GM19455 (cell line): Measurements from ENCODE around the gene SYT1.
"Not testable (repeated sequence)": the region's sequence is repeated elsewhere in the genome, so short reads cannot be mapped to it uniquely, and the experiment has no call there.

Experiments used
- ATAC-seq: cut with Tn5 transposase; IDR thresholded peaks from one replicate; pipeline ENCODE4 v1.9.1; 2021; ENCODE audit not compliant: unreplicated experiment

The SYT1 gene

GRCh38 chr12:79423560-79423959, 559.0 kb downstream of the SYT1 start:
- ATAC-seq: no peak

DNA sequence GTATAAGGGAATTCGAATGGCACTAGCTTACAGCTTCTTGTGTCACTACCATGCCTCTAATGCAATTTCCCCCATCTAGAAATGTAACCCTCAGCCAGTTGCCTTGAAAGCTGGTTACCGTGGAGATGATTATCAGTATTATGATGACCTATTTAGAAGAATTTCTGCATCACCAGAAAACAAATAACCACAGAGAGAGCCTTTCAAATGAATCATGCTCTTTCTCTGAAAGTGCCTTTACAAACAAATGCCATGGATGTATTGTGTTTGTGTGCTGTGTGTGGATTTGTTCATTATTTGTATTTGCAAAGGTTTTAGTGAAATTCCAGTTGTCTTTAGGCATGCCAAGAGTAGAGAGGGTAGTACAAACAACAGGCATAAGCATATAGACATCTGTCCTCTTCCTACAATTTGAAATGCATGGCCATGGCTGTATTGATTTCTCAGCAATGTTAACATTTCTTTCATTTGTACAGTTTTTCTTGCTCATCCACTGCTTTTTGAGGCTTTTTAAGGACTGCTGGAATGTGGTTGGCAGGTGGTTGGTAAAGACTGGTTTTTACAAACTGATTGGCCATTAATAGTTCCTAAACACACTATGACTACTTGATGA, 559.6 kb downstream of the SYT1 start:
- ATAC-seq: no peak

DNA sequence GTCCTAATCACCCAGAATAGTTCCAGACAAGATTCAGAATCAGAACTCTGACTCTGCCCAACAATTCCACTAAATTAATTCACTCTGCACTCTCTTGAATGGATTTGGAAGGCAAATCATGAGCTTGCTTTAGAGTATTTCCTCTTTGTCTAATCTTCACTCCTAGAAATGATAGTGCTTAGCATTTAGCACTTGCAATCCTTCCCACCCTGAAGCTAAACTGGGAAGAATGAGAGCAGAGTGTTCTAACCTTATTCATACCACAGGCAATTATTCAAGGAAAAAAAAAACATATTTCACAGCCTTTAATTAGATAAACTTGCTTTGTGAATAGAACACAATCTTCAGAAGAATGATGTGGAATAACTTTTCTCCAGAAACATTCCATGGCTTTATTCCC, 561.5 kb downstream of the SYT1 start:
- ATAC-seq: no peak

DNA sequence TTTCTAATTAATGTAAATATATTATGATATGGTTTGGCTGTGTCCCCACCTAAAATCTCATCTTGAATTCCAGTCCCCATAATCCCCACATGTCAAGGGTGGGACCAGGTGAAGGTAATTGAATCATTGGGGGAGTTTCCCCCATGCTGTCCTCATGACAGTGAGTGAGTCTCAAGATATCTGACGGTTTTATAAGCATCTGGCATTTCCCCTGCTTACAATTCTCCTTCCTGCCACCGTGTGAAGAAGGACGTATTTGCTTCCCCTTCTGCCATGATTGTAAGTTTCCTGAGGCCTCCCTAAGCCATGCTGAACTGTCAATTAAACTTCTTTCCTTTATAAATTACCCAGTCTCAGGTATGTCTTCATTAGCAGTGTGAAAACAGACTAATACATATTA, 562.2 kb downstream of the SYT1 start:
- not testable (repeated sequence) for ATAC-seq

DNA sequence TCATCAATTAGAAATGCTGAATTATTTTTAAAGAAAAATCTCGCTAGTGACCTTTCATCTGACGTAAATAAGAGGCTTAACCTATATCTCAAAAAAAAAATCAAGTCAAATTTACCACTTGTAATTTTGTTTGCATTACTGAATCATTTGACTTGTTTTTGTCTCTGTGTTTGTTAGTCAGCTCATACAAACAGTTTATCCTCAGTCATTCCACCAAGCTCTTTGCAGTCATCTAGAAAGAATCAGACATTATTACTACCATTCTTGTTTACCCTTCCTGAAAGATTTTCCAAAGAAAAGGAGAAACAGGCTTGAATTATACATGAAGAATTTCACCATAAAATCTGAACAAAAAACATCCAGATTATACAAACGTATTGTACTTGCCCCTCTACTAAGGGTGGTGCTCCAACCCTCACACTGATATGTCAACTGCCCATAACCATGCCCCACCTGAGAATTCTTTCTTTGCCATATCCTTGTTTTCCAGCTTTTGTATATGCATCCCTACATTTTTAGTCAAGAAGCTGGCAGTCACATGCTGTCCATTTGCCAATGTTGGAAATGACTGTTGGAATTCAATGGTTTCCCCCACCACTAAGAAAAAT, 569.0 kb downstream of the SYT1 start:
- no peak for ATAC-seq

DNA sequence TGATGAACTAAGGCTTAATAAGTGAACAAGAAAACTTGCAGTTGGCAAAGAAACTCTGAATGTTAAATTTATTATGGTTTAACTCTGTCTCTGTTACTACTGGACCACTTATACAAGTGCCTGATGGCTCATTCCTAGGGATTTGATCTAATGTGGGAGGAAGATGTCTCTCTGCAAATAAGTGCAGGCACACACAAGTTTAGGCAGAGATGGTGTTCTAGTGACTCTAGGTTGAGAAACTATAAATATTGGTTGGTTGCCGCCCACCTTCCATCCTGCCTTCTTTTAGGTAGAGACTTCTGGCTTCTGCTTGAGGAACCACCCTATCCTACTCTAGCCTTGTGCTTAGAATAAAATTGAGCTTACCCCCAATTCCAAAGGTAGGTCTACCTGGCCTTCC, 570.0 kb downstream of the SYT1 start:
- no peak for ATAC-seq

- no peak for ATAC-seq
These were observed 571.2 kb downstream of the SYT1 start for GRCh38 chr12:79435742-79436141.

DNA sequence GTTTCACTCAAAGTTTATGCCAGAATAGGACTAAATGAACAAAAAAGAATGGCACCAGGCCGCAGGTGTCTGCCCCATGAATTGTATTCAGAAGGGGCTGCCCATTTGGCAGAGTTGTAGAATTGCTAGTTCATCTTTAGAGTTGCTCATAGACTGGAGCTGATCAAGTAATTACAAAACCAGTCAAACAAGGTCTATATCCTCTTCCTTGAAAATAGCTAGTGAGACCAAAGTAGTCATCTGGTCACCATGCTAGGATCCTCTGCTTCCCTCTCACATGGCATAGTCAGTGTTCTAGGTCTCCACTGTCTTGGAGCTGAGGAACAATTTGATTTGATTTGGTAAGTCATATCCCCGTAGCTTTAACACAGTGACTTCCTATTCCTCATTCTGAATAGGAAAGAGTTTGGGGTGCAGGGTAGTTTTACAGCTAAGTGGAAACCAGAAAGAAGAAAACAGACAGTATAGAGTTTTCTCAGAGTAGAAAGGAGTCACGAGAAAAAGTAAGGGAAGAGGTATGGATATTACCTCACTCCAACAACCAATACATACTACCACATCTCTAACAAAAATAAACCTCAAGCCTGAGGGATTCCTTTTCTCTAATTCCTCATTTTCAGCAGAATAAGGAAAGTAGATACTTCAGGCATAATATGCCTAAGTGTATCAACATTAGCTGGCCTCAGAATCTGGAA, 574.1 kb downstream of the SYT1 start:
- ATAC-seq: no peak

DNA sequence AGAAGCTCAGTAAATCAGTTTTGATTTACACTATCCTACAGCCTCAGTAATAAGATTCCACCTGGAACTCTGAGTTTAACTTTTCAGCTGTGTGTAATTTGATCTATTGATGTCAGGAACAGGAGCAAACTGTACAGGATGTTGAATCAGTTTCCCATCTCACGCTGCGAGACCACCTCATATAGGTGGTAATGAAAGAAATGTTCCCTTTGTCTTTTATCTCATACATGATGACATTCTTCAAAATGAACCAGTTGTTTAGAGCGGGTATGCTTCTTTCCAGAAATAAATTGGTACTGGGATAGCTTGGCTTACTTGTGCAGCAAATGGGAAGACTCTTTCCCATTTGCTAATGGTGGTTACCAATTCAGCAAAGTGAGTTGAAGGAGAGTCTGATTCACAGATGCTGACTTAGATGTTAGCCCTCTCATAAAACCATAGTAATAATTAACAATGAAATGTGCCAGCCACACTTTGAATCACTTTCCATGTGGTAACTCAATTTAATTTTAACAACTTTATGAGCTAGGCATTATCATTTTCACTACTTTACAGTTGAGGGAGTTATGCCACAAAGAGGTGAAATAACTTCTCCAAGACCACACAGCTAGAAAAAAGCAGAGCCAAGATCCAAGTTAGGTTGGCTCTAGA, 574.7 kb downstream of the SYT1 start:
- ATAC-seq: no peak

GRCh38 chr12:79441534-79441933, 577.0 kb downstream of the SYT1 start:
- ATAC-seq: no peak

DNA sequence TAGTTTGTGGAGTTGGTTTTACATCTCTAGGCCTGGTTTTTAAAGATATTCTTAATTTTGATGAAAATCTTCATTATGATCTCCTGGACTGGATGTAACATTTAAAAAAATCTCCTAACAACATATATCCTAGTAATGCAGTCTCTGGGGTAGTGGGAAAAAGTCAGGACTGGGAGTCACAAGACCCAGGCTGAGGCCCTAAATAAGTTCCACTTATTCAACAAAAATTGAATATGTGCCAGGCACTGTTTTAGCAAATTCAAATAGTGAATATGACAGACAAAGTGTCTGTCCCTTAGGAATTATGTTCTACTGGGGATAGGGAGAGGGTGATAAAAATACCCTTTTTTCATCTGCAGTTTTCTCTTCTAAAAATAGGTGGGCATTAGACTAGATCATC, 577.8 kb downstream of the SYT1 start:
- ATAC-seq: no peak

- no peak for ATAC-seq
These were observed 579.5 kb downstream of the SYT1 start for GRCh38 chr12:79444089-79444488.

DNA sequence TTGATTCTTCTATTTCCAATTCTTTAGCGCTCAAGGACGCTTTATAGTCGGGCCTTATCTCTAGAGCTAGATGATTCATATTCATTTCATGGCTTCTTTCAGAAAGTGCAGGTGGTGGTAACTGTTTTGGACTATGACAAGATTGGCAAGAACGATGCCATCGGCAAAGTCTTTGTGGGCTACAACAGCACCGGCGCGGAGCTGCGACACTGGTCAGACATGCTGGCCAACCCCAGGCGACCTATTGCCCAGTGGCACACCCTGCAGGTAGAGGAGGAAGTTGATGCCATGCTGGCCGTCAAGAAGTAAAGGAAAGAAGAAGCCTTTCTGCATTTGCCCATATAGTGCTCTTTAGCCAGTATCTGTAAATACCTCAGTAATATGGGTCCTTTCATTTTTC, 584.2 kb downstream of the SYT1 start:
- ATAC-seq: no peak

DNA sequence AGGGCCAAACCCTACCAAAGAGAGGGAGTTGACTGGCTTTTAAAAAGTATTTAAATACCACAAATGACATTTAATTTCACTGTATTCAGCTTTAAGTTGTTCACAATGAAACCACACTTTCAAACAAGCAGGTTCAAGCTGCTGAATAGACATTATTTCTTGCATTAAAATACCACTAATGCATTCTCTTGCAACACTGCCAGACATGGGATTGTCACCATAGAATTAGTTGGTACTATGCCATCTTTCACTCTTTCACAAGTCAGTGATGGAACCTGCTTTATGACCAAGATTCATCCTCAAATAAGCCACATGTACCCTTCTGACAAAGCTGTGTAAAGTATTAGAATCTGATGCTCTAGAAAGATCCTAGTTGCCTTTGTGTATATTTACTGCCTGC, 586.8 kb downstream of the SYT1 start:
- ATAC-seq: no peak

DNA sequence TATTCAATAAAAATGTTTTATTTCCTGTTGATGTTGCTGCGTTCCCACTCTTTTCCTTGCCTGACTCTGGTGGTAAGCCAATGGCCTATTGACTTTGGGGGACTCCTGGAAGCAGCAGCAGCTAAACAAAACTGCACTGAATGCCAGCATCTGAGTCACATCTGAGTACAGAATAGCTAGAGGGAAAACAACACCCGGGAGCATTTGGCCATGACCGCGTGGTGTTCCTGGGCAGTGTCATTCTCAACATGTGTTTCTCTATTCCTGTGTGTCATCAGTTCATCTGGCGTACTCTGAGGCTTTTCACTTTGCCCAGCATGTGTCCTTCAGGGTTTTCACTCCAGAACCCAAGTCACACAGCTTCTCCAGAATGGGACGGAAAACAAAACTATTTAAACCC, 587.4 kb downstream of the SYT1 start:
- ATAC-seq: no peak

- no peak for ATAC-seq
These were observed 588.3 kb downstream of the SYT1 start for GRCh38 chr12:79452906-79453305.

- no peak for ATAC-seq
These were observed 589.2 kb downstream of the SYT1 start for GRCh38 chr12:79453820-79454219.

DNA sequence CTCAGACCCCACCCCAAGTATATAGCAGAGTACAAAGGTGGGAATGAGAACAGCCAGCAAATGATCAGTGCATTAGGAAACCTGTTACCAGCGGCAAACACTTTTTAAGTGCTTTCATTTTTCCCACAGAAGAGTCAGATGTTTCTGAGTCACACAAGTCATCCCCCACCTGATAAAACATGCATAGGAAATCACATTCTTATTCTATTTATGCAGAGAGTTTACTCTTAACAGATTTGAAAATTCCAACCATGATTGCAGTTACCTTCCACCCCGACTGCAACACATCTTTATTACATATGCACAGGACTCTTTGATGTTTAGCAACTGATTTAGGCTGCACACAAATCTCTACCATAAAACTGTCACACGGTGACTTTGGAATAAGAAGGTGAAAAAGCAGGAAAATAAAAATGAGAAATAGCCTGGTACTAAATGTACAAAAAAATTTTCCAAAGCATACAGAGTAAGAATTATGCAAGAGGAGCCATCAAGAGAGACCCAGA, 589.8 kb downstream of the SYT1 start:
- no peak for ATAC-seq

DNA sequence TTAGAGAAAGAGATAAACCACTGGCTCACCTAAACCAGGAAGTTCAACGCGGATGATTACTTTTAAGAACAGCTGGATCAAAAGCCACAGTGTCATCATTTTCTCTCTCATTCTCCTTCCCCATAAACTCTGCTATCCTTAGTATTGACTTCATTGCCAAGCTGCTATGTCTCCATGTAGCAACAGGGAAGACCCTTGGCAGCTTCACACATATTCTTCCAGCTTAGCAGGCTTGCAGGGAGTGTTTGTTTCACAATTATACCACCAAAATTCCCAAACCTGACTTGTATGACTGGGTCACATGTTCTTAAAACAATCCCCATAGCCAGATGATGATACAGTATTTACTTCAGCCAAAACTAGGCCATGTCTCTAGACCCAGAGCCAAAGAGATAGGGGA, 590.7 kb downstream of the SYT1 start:
- no peak for ATAC-seq

DNA sequence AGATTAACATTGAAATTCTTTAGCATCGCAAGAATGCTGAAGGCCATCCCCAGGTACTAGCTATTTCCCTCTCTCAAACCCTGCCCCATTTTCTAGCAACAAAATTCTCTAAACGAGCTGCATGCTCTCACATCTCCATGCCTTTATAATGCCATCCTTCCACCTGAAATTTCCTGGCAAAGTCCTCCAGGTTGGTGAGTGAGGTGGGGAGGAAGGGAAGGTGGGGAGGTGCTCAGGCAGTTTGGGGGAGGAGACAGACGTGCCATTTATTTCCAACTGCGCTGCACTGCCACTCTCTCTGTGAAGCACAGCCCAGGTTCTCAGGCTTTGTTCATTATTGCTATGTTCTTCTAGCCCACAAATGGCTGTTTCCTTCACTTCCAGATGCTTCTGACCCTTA, 617.7 kb downstream of the SYT1 start:
- no peak for ATAC-seq

DNA sequence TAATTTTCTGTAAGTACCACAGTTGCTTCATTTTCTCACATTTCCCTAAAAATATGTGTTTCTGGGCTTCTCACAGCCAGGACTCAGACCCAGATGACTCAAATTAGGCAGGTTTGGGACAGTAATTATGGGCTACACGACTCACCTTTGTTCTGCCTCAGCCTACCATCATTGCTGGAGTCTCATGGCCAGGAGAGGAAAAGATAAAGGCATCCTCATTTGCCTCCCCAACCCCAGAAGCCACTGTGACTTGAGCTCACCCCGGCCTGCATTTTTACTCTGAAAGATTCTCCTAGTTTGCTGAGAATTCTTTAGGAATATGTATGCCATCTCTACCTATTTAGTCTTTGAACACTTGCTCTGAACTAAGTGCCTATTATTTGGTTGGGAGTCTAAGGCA, 618.3 kb downstream of the SYT1 start:
- no peak for ATAC-seq

GRCh38 chr12:79486154-79486553, 621.6 kb downstream of the SYT1 start:
- ATAC-seq: no peak
